Measurements from ENCODE around the gene POU2F1.

The POU2F1 gene

DNA sequence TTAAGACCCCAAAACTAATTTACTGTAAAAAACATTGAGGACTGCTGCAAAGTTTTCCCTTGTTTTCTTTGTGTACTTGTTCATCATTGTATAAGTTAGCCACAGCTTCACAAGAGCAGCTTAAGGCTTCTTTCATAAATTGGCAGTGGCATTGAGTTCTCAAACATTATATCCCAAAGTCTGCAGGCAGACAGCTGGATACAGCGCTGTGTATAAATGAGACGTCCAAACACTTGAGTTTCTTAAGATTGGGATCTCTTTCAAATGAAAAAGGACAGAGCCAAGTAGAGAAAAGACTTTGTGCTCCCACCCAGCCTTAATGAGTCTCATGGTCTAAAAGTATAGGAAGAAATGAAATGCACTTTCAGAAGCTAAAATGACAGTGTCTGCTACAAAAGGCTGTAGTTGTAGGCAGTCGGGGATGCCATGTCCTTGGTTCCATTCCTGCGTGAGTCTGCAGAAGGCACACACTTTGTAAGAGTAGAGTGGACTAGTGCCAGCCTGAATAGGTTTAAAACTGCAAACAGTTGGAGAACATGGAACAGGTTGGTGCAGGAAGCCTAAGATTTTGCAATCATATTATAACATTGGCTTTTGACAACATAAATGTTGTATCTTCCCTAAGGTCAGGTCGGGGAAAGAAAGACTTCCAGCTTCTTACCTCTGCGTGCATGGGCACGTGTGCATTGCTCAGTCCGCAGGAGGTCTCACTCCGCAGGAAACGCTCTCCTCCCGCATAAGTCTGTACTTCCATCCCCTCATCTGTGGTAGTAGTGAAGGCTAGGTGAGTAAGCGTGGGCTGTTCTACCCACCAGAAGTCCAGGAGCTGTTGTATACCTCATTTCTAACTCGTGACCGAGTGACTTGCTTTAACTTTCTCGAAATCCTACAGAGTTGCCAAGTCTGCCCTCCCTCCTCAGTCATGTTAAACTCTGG lies 203.3 kb downstream of the POU2F1 start:
- DNase-seq (ENCODE audit: low read depth in 2 of 2): no peak

GRCh38 chr1:167425482-167425881 lies 204.8 kb downstream of the POU2F1 start:
- DNase-seq (ENCODE audit: low read depth in 2 of 2): no peak

DNA sequence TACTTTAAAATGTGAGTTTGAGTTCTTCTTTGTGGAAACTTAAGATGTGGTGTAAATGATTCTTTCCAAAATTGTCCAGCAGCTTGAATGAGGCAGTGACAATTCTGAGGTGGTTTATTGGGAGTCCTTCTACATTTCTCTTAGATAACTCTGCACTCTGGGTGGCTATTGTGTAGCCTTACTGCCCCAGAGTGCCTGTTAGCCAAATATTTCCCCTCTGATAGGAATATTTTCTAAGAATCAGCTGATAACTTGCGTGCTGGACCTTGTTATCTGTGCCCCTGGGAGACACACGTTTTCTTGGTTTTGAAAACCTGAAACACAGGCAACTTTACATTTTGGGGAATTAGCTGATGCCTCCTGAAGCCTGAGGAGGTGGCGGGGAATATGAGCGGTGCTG lies 206.0 kb downstream of the POU2F1 start:
- DNase-seq (ENCODE audit: low read depth in 2 of 2): no peak

GRCh38 chr1:167427848-167428247 lies 207.2 kb downstream of the POU2F1 start:
- DNase-seq (ENCODE audit: low read depth in 2 of 2): no peak

DNA sequence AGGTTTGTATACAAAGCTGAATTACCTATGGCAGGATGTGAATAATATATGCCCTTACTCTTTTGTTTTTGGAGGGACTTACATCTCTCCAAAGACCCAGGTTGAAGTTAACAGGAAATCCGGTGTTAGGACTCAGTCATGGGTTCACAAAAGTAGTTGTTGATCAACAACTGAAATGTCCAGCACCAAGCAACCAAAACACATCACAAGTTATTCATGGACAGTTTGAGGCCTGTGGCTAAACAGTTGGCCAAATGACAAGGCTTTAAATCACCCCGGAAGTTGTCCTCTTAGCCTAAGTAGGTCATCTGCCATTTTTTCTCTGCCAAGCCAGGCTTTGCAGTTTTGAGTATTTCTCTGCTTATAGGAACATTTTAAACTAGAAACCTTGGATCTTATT lies 207.7 kb downstream of the POU2F1 start:
- no peak for DNase-seq (ENCODE audit: low read depth in 2 of 2)

GRCh38 chr1:167429612-167430011 lies 208.9 kb downstream of the POU2F1 start:
- no peak for DNase-seq (ENCODE audit: low read depth in 2 of 2)

DNA sequence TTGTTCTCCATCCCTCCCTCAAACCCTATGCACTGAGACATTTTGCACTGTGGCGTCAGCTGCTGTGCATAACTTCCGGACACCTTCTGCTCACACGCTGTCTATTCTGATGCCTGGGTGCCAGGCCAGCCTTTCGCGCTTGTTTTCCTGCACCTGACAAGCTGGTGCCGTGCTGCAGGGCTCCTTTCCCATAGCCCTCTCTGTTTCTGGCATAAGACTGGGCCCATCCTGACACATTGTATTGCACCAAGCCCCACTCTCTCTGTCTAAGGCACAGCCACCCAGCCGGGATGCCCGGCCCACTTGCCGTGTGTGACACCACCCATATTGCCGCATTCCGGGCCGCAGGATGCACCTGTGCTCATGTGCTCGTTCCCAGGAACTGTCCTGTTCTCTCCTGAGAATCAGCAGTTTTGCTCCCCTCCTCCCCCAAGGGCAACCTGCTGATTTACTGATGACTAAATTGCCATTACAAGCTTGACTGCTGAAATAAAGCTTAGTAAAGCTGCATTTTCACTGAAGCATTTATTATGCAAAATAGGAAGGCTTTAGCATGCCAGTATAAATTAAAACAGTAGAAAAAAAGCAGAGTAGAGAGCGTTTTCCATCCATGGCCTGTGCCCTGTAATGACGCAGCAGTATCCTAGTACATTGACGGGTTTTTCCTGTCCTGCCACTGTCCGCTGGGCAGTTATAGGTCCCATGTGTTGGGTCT lies 209.6 kb downstream of the POU2F1 start:
- DNase-seq (ENCODE audit: low read depth in 2 of 2): no peak

DNA sequence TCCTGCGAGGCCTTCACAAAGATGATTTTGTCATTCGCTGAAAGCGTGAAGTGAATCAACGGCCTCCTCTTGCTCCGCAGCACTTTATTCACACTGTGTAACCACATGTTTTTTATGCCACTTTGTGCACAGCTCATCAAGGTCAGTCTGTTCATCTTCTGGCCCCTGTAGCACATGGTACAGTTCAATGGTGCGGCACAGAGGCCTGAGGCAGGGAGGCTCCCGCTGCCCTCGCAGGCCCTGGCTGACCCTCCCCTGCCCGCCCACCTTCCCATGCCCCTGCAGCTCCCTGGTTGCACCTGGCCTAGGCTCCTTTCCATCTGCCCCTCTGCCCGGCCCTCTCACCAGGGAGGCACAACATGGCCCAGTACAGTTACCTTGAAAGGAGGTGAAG lies 210.2 kb downstream of the POU2F1 start:
- no peak for DNase-seq (ENCODE audit: low read depth in 2 of 2)

DNA sequence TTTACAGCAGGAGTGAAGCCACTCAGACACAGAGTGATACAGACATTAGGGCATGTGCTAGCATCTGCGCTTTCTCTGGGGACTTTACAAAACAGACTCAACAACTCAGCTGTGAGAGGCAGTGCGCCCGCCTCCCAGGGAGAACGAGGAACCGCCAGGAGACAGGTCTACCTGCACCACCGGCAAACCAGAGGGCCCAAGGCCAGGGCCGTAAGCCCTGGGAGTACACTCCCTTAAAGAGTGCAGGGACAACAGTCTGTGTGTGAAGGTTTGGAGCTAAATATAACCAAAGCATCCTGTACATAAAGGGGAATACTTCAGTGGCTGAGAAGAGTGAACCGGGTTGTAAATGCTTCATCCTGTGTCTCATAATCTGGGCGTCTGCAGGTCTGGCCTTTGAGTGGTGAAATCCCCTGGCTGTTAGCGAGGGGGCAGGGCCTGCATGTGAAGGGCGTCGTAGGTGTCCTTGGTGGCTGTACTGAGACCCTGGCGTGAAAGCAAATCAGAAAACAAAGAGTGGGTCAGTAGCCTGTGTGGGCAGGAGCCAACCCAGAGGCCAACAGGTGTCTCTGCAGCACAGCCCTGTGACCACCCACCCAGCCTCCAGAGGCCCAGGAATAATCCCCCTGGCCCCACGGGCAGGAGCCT lies 210.7 kb downstream of the POU2F1 start:
- DNase-seq (ENCODE audit: low read depth in 2 of 2): no peak

- DNase-seq (ENCODE audit: low read depth in 2 of 2): no peak
Observed at GRCh38 chr1:167431909-167432650, 211.4 kb downstream of the POU2F1 start.

GRCh38 chr1:167432780-167433179 lies 212.1 kb downstream of the POU2F1 start:
- no peak for DNase-seq (ENCODE audit: low read depth in 2 of 2)

DNA sequence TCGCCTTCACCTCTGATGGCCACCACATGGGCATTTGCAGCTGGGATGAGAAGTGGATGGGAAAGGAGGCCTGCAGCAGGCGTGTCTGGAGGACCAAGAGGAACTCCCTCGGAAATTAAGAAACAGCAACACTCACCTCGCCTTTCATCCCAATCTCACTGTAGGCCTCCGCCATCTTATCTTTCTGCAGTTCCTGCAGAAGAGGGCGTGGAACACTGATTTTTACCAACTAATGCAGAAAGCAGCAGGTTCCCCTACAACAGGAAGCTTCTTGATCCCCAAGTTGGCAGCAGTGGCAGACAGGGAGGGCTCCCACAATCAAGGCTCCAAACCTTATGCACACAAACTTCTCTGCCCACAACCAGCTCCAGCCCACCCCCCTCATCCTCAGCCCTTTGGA lies 213.2 kb downstream of the POU2F1 start:
- no peak for DNase-seq (ENCODE audit: low read depth in 2 of 2)

DNA sequence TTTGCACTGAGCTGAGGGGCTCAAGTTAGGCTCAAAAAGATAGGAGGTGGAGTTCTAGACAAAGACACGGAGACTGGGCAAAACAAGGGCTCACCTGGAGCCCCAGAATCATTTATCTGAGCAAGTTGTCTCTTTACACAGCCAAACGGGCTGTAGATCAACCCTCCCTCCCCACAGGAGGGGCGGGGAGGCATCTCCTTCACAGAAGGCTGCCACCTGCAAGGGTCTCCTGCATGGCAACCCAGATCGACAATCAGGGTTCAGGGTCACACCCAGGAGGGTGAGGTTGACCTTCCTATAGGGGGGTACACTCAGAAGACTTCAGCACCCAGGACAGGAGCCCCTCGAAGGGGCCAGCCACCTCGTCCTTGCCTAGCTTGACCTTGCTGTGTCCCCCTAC lies 213.6 kb downstream of the POU2F1 start:
- no peak for DNase-seq (ENCODE audit: low read depth in 2 of 2)

DNA sequence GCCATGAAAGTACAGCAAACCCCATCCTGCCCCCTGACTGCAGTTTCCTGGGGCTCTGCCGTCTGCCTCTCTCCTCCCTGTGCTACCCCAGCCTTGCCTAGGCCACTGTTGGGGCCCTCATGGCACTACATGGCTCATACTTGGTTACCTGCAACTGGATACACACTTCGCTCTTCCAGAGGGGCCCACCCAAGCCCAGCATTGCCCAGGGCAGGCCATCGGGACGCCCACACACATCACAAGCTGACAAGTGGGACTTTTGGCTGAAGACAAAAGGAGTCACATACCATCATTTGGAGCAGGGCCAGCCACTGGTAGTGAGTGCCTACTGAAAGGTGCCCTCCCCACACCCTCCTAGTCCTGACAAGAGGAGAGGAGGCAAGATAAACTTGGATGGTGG lies 214.8 kb downstream of the POU2F1 start:
- DNase-seq (ENCODE audit: low read depth in 2 of 2): no peak

DNA sequence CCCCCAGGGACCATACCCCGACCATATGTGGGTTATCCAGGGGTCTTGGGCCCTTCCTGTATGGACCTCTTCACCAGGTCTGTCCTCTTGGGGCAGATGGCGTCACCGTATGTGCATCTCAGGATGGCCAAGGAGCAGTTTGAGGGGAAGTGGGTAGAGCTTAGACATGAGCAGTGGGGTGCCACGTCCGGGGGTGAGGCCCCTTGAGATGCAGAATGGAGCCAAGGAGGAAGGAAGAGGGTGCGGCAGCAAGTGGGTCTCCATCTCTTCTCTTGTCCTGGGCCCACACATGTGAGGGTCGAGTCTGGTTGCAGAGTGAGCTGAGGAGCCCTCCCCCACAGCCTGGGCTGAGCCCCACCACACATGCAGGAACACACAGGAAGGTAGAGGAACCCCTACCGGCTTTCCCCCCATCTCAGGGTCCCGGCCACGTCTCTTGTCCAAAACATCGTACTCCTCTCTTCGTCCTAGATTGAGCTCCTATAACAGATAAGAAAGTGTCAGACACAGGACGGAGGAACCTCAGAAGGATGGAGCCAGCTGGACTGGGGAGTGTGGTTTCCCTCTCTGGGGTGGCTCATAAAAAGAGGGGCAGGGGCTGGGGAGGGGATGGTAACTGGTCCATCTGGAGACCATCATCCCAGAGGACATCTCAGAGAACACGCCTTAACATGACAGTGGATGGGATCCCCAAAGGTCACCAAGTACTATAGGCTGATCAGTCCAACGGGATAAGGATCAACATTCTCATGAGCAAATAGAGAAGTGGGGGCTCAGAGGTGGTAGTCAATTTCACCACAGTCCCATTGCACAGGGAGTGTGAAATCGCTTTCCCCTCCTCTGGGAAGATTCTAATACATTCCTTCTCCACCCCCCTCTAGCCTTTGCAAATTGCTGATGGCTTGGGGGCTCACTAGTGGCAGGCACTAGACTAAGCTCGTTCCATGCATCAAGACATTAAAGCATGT lies 217.8 kb downstream of the POU2F1 start:
- DNase-seq (ENCODE audit: low read depth in 2 of 2): no peak

DNA sequence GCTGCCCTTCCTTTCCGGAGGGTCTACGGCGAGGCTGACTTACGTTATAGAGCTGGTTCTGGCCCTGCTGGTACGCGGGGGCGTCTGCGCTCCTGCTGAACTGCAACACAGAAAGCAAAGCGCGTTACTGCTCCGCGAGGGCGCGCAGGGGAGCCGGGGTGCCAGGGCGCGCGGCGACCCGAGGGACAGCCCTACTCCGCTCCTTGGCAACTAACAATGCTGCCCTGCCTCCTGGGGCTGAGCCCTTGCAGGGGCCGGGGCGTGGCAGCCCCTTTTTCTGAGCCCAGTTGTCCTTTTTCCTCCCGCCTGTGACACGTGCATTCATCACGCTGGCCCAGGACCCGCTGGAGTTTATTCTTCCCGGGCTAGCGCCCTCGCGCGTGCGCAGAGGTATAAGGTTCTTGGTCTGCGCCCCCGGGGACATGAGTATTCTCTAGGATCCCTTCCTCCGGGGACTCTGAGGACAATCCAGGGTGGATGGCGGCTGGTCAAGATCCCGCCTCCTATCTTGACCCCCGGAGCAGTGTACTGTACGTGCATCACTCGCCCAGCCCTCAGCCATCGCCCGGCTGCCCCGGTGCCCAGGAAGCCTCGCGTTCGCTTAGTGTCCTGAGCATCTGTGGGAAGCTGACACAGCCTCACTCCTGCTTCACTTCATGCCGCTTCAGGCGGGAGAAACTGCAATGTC lies 218.8 kb downstream of the POU2F1 start:
- DNase-seq (ENCODE audit: low read depth in 2 of 2): no peak

- no peak for DNase-seq (ENCODE audit: low read depth in 2 of 2)
Observed at GRCh38 chr1:167440345-167440744, 219.7 kb downstream of the POU2F1 start.

- no peak for DNase-seq (ENCODE audit: low read depth in 2 of 2)
Observed at GRCh38 chr1:167440776-167441175, 220.1 kb downstream of the POU2F1 start.

DNA sequence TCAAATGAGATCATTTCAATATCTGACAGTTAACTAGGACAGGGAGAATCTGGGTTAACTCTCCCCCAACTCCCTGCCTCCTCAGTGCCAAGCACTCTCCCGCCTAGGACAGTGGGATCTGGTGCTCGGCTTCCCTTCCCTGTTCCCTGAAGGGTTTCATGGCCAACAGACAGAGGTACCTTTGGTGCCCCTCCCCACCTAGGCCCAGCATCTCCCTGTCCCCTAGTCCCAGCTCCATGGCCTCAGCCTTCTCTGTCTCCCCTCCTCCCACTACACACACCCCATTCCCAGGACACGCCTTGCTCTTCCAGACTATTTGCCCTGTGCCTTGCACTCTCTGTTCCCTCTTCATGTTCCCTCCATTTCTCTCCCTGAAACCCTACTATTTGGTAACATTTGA lies 220.5 kb downstream of the POU2F1 start:
- no peak for DNase-seq (ENCODE audit: low read depth in 2 of 2)
